ENCODE results near the gene KLC4.
"Not testable (repeated sequence)": the region's sequence is repeated elsewhere in the genome, so short reads cannot be mapped to it uniquely, and the experiment has no call there.

Gene KLC4

DNA sequence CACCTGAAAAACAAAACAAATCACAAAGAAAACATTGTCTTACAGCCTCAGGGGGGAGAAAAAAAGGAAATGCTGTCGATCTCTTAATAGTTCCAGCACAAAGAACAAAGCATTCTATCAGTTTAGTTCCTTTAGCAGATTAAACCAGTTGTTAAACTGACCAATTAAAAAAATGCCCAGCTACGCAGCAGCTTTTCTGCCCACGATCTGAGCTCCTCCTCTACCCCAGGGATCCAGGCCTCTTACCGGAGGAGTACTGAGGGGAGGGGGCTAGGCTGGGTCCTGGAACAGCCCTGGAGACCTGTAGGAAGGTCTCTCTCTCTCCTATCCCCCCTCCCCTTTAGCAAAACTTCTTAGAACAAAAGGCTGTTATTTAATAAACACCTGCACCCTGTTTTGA lies 30.0 kb downstream of the KLC4 start:
- DNase-seq: no peak
- in situ Hi-C loops (cut with MboI; ENCODE audit: low pct_unique_long_range_greater_than_20kb, low sequenced_read_pairs): no loop called here

GRCh38 chr6:43089874-43090558 lies 30.6 kb downstream of the KLC4 start:
- in situ Hi-C loops (cut with MboI; ENCODE audit: low pct_unique_long_range_greater_than_20kb, low sequenced_read_pairs): no loop called here
- DNase-seq: no peak

DNA sequence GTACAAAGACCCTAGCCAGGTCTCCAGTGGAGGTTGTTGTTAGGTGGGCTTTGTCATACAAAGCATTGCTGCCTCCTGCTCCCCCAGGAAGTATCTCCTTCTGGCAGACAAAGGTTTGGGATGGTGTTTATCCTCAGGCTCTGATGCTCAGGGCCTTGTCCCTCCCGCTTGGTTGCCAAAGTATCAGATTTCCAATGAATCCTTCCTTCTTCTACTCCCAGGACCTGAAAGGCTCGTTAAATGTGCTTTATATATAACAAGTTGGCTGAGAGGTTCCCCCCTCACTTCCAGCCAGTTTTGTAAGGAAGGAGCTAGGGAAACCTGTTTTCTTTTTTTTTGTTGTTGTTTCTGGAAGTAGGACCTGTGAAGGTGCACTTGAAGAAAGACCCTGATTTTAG lies 31.1 kb downstream of the KLC4 start:
- DNase-seq: no peak
- in situ Hi-C loops (cut with MboI; ENCODE audit: low pct_unique_long_range_greater_than_20kb, low sequenced_read_pairs): no loop called here

- in situ Hi-C loops (cut with MboI; ENCODE audit: low pct_unique_long_range_greater_than_20kb, low sequenced_read_pairs): no loop called here
- DNase-seq: no peak
Measured at GRCh38 chr6:43091020-43091419, 31.6 kb downstream of the KLC4 start.

GRCh38 chr6:43091436-43091991 lies 32.1 kb downstream of the KLC4 start:
- in situ Hi-C loops (cut with MboI; ENCODE audit: low pct_unique_long_range_greater_than_20kb, low sequenced_read_pairs): no loop called here
- no peak for DNase-seq

DNA sequence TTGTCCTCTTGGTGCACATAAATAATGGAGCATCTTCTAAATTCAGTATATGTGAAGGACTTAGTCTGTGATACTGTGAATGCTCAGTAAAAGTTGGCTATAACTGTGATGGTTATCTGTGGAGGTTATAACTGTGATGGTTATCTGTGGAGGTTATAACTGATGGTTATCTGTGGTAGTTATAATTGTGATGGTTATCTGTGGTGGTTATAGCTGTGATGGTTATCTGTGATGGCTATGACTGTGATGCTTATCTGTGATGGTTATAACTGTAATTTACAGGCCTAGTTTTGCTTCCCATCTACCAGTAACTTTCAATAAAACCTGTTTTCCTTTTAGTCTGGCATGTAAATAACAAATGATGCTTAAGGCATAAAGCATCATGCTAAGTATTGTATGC lies 33.2 kb downstream of the KLC4 start:
- in situ Hi-C loops (cut with MboI; ENCODE audit: low pct_unique_long_range_greater_than_20kb, low sequenced_read_pairs): no loop called here
- DNase-seq: no peak

DNA sequence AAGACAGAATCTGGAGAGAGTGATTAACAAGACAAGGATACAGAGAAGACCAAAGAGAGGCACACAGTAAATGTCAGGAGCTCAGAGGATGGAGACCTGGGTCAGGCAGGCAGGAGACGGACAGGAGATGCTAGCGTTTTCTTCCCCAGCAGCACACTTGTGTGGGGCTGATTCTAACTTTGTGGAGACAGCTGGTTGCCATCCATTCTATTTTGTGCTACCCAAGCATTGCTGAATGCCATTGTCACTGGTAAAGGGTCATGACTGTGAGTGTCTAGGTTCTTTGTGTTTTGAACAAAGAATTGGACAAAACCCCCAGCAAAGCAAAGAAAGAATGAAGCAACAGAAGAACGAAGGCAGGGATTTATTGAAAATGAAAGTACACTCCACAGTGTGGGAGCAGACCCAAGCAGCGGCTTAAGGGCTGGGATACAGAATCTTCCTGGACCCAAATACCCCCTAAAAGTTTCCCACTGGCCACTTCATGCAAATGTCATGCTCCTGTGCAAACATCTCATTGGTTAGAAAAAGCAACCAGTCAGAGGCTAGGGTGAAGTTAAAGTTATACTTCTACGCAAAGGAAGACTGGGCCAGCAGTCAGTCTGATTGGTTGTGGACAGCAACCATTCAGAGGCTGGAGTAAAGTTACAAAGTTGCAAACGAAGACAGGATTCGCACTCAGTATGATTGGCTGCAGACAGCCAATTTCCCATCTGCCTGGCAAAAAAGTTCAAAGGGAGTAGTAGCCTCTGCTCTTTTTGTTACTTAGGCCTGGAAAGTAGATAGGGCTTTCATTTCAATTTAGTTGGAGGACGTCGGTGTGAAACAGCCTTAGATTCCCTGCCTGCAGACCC lies 34.2 kb downstream of the KLC4 start:
- no peak for DNase-seq
- in situ Hi-C loops (cut with MboI; ENCODE audit: low pct_unique_long_range_greater_than_20kb, low sequenced_read_pairs): no loop called here

DNA sequence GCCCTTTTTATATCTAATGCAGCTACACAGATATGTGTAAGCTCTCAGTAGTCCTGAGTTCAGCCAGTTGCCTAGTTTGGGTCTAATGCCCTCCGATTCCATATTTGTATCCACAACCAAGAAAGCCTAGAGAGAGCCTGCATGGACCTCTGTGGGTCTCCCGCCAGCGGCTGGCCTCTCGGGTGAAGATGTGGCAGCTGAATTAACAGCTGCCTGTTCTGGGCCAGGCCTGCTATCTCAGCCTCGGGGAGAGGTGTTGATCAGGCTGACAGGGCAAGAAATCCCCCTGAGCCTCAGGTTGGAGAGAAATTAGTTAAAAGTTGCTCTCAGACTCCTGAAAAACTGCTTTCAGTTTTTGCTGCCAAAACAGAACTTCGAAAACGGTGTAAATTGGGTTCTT lies 36.5 kb downstream of the KLC4 start:
- no peak for DNase-seq
- in situ Hi-C loops (cut with MboI; ENCODE audit: low pct_unique_long_range_greater_than_20kb, low sequenced_read_pairs): no loop called here

DNA sequence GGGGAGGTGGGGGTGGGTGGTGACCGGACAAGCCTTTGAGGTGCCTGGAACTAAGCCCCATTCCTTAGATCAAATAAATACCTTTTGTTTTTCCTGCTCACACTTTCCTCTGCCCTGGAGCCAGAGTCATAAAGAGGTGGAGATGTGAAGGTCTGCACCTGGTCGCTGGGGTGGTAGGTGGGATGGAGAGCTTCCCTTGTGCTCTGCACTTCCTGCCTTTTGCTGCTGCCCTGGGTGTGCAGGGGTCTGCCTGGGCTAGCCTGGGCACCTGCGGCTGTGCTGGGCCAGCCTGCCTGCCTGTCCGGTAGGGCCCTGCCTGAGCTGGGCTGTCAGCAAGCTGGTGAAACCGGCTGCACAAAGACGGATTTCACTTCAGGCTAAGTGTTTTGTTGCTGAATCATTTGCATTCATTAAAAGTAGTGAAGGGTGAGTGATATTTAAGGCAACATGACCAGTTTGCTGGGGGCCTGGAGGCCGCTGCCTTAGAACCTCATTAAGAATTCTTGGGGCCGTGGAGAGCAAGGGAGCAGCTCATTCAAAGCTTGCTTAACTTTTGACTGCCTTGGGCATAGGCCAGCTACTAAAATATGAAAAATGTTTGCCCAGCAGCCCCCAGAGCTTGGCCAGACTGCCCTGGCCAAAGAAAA lies 37.1 kb downstream of the KLC4 start:
- no peak for DNase-seq
- in situ Hi-C loops (cut with MboI; ENCODE audit: low pct_unique_long_range_greater_than_20kb, low sequenced_read_pairs): no loop called here

DNA sequence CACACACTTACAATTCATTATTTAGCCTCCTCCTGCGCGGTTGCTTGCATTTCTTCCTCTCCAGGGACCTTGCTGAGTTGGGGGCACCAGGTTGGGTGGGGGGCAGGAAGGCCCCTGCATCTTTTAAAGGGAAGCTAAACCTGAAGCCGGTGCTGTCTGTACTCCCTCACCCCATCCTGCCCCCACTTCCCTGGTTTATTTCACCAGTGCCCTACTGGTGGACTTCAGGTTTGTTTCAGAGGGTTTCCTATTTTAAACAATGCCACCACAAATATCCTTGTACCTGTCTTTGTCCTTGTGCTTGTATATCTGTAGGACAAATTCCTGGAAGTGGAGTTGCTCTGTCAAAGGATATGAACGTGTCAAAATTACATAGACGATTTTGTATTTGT lies 37.7 kb downstream of the KLC4 start:
- in situ Hi-C loops (cut with MboI; ENCODE audit: low pct_unique_long_range_greater_than_20kb, low sequenced_read_pairs): no loop called here
- DNase-seq: no peak

DNA sequence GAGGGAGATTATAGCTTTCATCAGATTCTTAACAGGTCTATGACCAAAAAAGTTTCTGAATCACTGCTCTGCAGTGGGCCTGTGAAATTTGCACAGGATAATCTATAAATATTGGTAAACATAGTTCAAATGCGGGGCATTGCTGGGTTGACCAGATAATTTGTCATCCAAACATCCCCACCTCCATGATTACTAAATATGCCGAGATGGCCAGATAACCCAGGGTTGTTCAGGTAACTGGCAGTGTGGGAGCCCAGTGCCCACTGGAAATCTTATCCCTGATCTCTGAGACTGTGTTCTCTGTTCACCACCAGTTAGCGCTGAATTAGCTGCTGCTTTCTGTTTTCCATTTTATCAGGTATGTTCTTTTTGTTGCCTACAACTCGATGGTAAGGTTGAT lies 38.1 kb downstream of the KLC4 start:
- DNase-seq: no peak
- in situ Hi-C loops (cut with MboI; ENCODE audit: low pct_unique_long_range_greater_than_20kb, low sequenced_read_pairs): no loop called here

GRCh38 chr6:43101497-43101896 lies 42.1 kb downstream of the KLC4 start:
- no peak for DNase-seq
- in situ Hi-C loops (cut with MboI; ENCODE audit: low pct_unique_long_range_greater_than_20kb, low sequenced_read_pairs): no loop called here

DNA sequence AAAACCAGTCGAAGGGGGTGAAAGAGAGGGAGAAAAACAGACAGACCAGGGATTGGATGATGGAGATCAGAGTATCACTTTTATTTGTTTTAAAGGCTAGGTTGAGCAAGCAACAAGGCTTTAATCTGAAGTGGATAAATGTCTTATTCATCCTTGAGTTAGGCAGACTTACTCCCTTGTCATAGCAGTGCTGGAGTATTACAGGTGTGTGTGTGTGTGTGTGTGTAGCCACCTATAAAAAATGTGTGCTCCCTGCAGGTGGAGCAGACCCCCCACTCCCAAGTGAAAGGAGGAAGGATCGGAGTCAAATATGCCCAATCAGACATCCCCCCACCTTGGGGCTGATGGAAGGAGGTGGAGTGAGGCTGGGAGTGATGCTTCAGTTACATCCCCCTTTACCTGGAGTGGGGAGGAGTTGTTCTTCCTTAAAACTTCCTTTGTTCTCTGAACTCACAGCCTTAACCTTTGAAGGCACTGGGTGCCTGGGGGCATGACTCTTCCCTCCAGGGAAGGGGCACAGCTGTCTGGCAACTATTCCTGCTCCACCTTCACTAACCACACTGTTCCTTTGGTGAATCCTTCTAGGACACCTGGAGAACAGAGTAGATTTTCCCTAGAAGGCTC lies 43.9 kb downstream of the KLC4 start:
- in situ Hi-C loops (cut with MboI; ENCODE audit: low pct_unique_long_range_greater_than_20kb, low sequenced_read_pairs): no loop called here
- DNase-seq: no peak

DNA sequence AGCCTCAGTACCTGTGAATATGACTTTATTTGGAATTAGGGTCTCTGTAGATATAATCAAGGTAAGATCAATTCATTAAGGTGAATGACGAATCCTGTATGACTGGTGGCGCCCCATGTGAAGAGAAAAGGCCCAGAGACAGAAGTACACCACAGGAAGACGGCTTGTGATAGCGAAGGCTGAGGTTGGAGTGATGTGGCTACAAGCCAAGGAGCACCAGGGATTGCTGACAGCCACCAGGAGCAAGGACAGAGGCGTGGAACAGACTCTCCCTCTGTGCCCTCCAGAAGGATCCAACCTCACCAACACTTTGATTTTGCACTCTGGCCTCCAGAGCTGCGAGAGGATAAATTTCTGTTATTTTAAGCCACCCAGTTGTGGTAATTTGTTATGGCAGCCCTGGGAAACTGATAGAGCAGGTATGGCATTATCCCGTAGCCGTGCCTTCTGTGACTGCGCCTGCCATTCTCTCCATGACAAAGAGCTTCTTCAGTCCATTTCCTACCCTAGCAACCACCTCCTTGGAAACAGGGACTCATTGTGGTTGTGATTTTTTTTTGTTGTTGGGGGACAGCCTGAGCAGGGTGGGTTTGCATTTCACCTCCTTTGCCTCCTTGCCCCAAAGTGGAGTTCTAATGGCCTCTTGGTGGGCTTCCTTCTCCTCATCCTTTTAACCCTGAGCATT lies 46.2 kb downstream of the KLC4 start:
- in situ Hi-C loops (cut with MboI; ENCODE audit: low pct_unique_long_range_greater_than_20kb, low sequenced_read_pairs): no loop called here
- DNase-seq: no peak

DNA sequence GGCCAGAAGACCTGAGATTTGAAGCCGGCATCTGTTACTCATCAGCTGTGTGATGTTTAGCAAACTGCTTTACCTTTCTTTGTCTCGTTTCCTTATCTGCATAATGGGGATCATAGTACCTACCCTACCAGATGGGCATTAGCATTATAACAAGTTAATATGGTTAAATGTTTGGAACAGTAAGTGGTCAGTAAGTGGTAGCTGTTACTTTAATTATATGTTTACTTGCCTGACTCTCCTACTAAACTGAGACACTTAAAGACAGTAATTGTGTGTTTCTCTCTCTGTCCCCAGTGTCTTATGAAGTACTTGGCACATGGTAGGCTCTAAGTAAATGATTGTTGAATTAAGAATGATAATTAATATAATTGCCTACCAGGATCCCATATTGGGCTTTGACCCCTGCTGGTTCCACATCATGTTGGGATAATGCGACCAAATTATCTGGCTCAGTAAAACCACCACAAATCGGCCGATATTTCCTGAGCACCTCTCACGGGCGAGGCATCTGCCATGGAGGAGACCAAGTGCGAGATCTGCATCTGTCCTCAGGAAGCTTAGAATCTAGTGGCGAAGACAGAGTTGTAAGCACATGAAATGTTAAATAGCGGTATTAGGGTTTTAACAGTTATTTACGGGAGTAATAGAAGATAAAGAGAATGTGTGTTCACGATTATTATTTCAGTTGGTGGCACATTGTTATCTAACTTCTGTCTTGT lies 48.1 kb downstream of the KLC4 start:
- DNase-seq: no peak
- in situ Hi-C loops (cut with MboI; ENCODE audit: low pct_unique_long_range_greater_than_20kb, low sequenced_read_pairs): no loop called here

DNA sequence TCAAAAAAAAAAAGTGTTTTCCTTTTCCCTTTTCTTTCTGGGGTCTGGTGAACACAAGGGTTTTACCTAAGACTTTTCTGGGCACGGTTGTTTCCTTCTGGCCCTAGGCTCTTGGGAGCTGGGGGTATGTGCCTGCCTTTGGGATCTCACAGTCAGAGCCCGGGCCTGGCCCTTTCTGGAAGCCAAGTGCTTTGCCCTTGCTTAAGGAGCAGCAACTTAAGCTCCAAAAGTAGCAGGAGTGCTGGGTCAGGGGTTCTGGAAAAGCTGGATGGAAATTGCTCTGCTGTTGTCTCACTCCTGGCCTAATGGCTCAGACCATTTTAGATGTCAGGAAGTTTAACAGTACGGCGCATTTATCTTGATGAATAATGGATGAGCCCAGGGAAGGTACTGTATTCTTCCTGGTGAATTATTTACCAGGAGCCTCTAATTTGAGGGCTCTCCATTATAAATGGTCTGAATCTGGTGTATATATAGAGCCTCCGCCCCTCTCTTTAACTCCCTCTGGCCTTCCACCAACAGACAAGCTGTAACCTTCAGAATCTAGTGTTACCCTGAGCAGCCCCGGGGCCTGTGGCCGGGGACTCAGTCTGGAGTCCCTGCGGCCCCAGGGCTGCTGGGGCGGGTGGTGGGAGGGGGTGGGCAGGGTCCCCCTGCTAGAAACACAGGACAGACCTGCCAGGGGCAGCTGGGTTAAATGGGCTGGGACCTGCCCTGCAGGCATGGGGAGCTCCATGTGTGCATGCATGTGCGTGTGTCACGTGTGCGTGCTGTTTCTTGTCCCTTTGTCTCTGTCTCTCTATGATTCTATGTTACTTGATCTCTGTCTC lies 54.2 kb downstream of the KLC4 start:
- in situ Hi-C loops (cut with MboI; ENCODE audit: low pct_unique_long_range_greater_than_20kb, low sequenced_read_pairs): no loop called here
- no peak for DNase-seq

- no peak for DNase-seq
- in situ Hi-C loops (cut with MboI; ENCODE audit: low pct_unique_long_range_greater_than_20kb, low sequenced_read_pairs): no loop called here
Measured at GRCh38 chr6:43115365-43115764, 55.9 kb downstream of the KLC4 start.

DNA sequence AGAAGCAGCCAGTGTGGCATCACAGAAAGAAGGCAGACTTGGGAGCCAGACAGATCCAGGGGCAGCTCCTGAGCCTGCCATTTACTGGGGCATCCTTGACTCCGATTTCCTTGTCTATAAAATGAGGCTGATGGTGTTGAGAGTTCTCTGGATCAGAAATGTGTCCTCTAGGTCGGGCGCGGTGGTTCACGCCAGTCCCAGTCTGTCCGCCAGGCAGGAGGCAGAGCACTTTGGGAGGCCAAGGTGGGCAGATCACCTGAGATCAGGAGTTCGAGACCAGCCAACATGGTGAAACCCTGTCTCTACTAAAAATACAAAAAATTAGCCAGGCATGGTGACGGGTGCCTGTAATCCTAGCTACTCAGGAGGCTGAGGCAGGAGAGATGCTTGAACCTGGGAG lies 58.0 kb downstream of the KLC4 start:
- in situ Hi-C loops (cut with MboI; ENCODE audit: low pct_unique_long_range_greater_than_20kb, low sequenced_read_pairs); DNase-seq: not testable (repeated sequence)

Data from KBM-7 (cell line).